Measurements from ENCODE around the gene CASZ1. TPM values are rescaled to one million over a fixed set of nuclear protein-coding genes. Genes with fewer than 3 reads are reported as not detected.

CASZ1 gene
- total RNA-seq, 1 donor from 2014 or later, result 4.0 TPM

DNA sequence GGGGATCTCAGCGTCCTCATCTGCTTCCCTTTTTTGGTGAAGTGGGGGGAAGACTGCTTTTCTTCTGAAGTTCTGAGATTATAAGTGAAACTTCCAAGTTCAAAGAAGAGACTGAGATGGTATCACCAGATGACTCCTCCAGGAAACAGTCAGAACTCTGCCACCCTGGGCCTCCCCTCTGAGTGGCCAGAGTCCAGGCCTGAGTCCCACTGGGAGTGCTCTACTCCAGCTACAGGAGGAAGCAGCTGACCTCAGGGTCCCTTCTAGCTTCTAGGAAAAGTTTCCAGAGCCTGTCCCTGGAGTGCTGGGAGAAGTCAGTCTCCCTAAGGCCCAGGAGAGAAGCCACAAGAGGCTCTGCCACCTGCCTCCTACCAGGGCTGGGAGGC is 104.7 kb downstream of the CASZ1 start:
- Histone ChIP-seq H3K9ac (ENCODE audit: low read length) (no peak overlapping the region), H3K4me3 (ENCODE audit: insufficient read depth, low read depth, low read length) (no peak overlapping the region), H3K27me3 (ENCODE audit: insufficient read depth, low read length) (no peaks in the 10 kb centered on the region), H3K27ac (ENCODE audit: low read depth, low read length) (no peak overlapping the region), H3K79me2 (ENCODE audit: insufficient read depth, low read length) (no peaks in the 10 kb centered on the region), H3K4me1 (ENCODE audit: insufficient read depth, low read length) (no peaks in the 10 kb centered on the region), H3K36me3 (ENCODE audit: insufficient read depth, low read length) (no peaks in the 10 kb centered on the region), H3K4me2 (ENCODE audit: low read length) (no peak overlapping the region), H3K9me3 (ENCODE audit: insufficient read depth, low read depth, low read length) (no peaks in the 10 kb centered on the region), H2AFZ (ENCODE audit: low read depth, low read length) (no peak overlapping the region), H4K20me1 (ENCODE audit: insufficient read depth, low read length) (no peaks in the 10 kb centered on the region)
- Mint-ChIP-seq H3K4me3 (ENCODE audit: unreplicated experiment) (no peak overlapping the region), H3K9me3 (ENCODE audit: unreplicated experiment) (no peaks in the 10 kb centered on the region), H3K27ac (ENCODE audit: unreplicated experiment) (no peak overlapping the region), H3K36me3 (ENCODE audit: low read depth, unreplicated experiment) (peaks cover 3% of the 10 kb centered on the region), H3K4me1 (ENCODE audit: low read depth, unreplicated experiment) (peaks cover 3% of the 10 kb centered on the region), H3K27me3 (ENCODE audit: low read depth, unreplicated experiment) (peaks cover 26% of the 10 kb centered on the region)
- no peak for TF ChIP-seq EZH2 (IDR thresholded peaks at IDR 0.05; ENCODE audit: insufficient read depth, low read length)
- TF ChIP-seq, protein P1, sequence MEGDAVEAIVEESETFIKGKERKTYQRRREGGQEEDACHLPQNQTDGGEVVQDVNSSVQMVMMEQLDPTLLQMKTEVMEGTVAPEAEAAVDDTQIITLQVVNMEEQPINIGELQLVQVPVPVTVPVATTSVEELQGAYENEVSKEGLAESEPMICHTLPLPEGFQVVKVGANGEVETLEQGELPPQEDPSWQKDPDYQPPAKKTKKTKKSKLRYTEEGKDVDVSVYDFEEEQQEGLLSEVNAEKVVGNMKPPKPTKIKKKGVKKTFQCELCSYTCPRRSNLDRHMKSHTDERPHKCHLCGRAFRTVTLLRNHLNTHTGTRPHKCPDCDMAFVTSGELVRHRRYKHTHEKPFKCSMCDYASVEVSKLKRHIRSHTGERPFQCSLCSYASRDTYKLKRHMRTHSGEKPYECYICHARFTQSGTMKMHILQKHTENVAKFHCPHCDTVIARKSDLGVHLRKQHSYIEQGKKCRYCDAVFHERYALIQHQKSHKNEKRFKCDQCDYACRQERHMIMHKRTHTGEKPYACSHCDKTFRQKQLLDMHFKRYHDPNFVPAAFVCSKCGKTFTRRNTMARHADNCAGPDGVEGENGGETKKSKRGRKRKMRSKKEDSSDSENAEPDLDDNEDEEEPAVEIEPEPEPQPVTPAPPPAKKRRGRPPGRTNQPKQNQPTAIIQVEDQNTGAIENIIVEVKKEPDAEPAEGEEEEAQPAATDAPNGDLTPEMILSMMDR (IDR thresholded peaks at IDR 0.05; ENCODE audit: insufficient read depth, low read depth, low read length), result no peak
- no peak for DNase-seq (ENCODE audit: low read depth)
- no peak for FAIRE-seq

DNA sequence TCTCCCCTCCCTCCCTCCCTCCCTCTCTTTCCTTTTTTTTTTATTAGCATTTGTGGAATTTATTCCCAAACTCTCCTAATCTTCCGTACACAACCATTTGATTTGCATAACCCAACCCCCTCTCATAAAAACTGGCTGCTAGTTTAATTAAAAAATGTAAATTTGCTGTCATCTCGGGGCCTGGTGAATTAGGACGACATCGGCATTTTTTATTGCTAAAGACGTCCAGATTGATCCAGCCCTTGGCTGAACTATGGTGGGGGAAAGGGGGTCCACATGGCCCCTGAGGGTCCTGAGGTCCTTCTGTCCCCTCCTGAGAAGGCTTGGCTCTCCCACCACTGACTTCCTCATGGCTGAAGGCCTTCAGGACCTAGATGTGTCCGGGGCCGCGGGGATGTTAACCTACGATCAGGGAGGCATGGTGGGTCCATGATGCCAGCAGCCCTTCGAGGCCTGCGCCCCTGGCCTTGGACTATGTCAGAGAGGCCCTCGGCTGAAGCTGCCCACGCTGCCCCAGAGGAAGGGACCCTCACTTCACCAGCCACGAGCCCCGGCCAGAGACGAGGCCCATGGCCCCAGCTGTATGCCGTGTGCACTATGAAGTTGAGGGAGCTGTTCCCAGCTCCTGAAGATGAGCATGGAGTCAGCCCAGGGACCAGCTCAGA is 105.2 kb downstream of the CASZ1 start:
- Histone ChIP-seq H3K4me1 (ENCODE audit: insufficient read depth, low read length) (peaks cover 2% of the 10 kb centered on the region), H3K79me2 (ENCODE audit: insufficient read depth, low read length) (no peaks in the 10 kb centered on the region), H3K4me2 (ENCODE audit: low read length) (no peak overlapping the region), H3K9me3 (ENCODE audit: insufficient read depth, low read depth, low read length) (no peaks in the 10 kb centered on the region), H3K27ac (ENCODE audit: low read depth, low read length) (no peak overlapping the region), H3K27me3 (ENCODE audit: insufficient read depth, low read length) (no peaks in the 10 kb centered on the region), H4K20me1 (ENCODE audit: insufficient read depth, low read length) (no peaks in the 10 kb centered on the region), H3K4me3 (ENCODE audit: insufficient read depth, low read depth, low read length) (no peak overlapping the region), H3K9ac (ENCODE audit: low read length) (no peak overlapping the region), H3K36me3 (ENCODE audit: insufficient read depth, low read length) (no peaks in the 10 kb centered on the region), H2AFZ (ENCODE audit: low read depth, low read length) (no peak overlapping the region)
- FAIRE-seq (no peak), DNase-seq (ENCODE audit: low read depth) (no peak)
- no peak overlapping the region for H3K27ac Mint-ChIP-seq (ENCODE audit: unreplicated experiment)
- no peaks in the 10 kb centered on the region for H3K9me3 Mint-ChIP-seq (ENCODE audit: unreplicated experiment)
- H3K36me3 Mint-ChIP-seq (ENCODE audit: low read depth, unreplicated experiment), result peaks cover 3% of the 10 kb centered on the region
- H3K27me3 Mint-ChIP-seq (ENCODE audit: low read depth, unreplicated experiment), result peaks cover 23% of the 10 kb centered on the region
- H3K4me3 Mint-ChIP-seq (ENCODE audit: unreplicated experiment), result no peak overlapping the region
- H3K4me1 Mint-ChIP-seq (ENCODE audit: low read depth, unreplicated experiment), result peaks cover 8% of the 10 kb centered on the region
- TF ChIP-seq, protein P1 (IDR thresholded peaks at IDR 0.05; ENCODE audit: insufficient read depth, low read depth, low read length), result no peak

DNA sequence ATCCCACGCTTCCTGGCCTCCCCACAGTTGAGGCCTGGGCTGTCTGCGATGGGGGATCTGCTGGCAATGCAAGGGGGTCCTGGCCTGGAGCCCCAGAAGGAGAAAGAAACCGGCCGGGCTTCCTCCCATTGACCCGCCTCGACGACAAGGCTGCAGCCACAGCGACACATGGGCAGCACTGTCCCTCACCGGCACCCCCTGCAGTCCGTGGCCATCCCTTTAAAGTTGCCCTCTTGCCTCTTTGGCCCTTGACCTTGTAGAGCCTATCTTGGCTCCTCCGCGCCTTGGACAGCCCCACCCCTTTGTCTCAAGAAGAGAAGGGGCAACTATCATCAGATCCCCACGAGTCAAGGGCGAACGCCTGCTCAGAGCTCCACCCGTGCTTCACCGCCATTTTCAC is 106.0 kb downstream of the CASZ1 start:
- Mint-ChIP-seq H3K27me3 (ENCODE audit: low read depth, unreplicated experiment) (peaks cover 21% of the 10 kb centered on the region), H3K4me1 (ENCODE audit: low read depth, unreplicated experiment) (peaks cover 10% of the 10 kb centered on the region), H3K36me3 (ENCODE audit: low read depth, unreplicated experiment) (peaks cover 3% of the 10 kb centered on the region), H3K4me3 (ENCODE audit: unreplicated experiment) (no peak overlapping the region), H3K9me3 (ENCODE audit: unreplicated experiment) (no peaks in the 10 kb centered on the region), H3K27ac (ENCODE audit: unreplicated experiment) (no peak overlapping the region)
- TF ChIP-seq, protein P1 (IDR thresholded peaks at IDR 0.05; ENCODE audit: insufficient read depth, low read depth, low read length), result no peak
- TF ChIP-seq EZH2 (IDR thresholded peaks at IDR 0.05; ENCODE audit: insufficient read depth, low read length), result no peak
- Histone ChIP-seq H3K4me2 (ENCODE audit: low read length) (no peak overlapping the region), H3K27ac (ENCODE audit: low read depth, low read length) (no peak overlapping the region), H3K9me3 (ENCODE audit: insufficient read depth, low read depth, low read length) (no peaks in the 10 kb centered on the region), H4K20me1 (ENCODE audit: insufficient read depth, low read length) (no peaks in the 10 kb centered on the region), H3K4me3 (ENCODE audit: insufficient read depth, low read depth, low read length) (no peak overlapping the region), H3K79me2 (ENCODE audit: insufficient read depth, low read length) (no peaks in the 10 kb centered on the region), H3K4me1 (ENCODE audit: insufficient read depth, low read length) (peaks cover 8% of the 10 kb centered on the region), H3K9ac (ENCODE audit: low read length) (no peak overlapping the region), H3K27me3 (ENCODE audit: insufficient read depth, low read length) (no peaks in the 10 kb centered on the region), H3K36me3 (ENCODE audit: insufficient read depth, low read length) (no peaks in the 10 kb centered on the region), H2AFZ (ENCODE audit: low read depth, low read length) (no peak overlapping the region)
- FAIRE-seq, result no peak
- no peak for DNase-seq (ENCODE audit: low read depth)
